GM19452 (cell line): ENCODE data around the gene IP6K1.

Experiments
- ATAC-seq: cut with Tn5 transposase; IDR thresholded peaks from one replicate; pipeline ENCODE4 v1.9.1; 2021; ENCODE audit not compliant: unreplicated experiment

The IP6K1 gene

GRCh38 chr3:49725906-49726681 is 60.2 kb downstream of the IP6K1 start:
- ATAC-seq: no peak

- no peak for ATAC-seq
Observed at GRCh38 chr3:49724586-49724985, 61.8 kb downstream of the IP6K1 start.

GRCh38 chr3:49723628-49724551 is 62.5 kb downstream of the IP6K1 start, which contains the start of gene GMPPB:
TSS of gene GMPPB (minus strand) at chr3:49723951. CDS start at chr3:49723726, 225 bp downstream.
- ATAC-seq: peak; percentile 77

- ATAC-seq: no peak
Observed at GRCh38 chr3:49723296-49723627, 63.1 kb downstream of the IP6K1 start.

- ATAC-seq: no peak
Observed at GRCh38 chr3:49722896-49723295, 63.4 kb downstream of the IP6K1 start.

- ATAC-seq: no peak
Observed at GRCh38 chr3:49721896-49722781, 64.2 kb downstream of the IP6K1 start.

GRCh38 chr3:49721596-49721895 is 64.8 kb downstream of the IP6K1 start:
- ATAC-seq: no peak

- ATAC-seq: no peak
Observed at GRCh38 chr3:49720855-49721595, 65.3 kb downstream of the IP6K1 start.

- ATAC-seq: peak; percentile 42
Observed at GRCh38 chr3:49719214-49719884, 67.0 kb downstream of the IP6K1 start, which contains the start of gene AMIGO3. TSS of gene AMIGO3 (minus strand) at chr3:49719684. CDS start at chr3:49719465, 219 bp downstream.

- no peak for ATAC-seq
Observed at GRCh38 chr3:49718858-49719213, 67.5 kb downstream of the IP6K1 start.

GRCh38 chr3:49717959-49718857 is 68.1 kb downstream of the IP6K1 start:
- ATAC-seq: no peak

- no peak for ATAC-seq
Observed at GRCh38 chr3:49717211-49717958, 69.0 kb downstream of the IP6K1 start.

- ATAC-seq: no peak
Observed at GRCh38 chr3:49716691-49717210, 69.6 kb downstream of the IP6K1 start.

GRCh38 chr3:49716169-49716568 is 70.2 kb downstream of the IP6K1 start:
- no peak for ATAC-seq

- no peak for ATAC-seq
Observed at GRCh38 chr3:49715611-49716121, 70.7 kb downstream of the IP6K1 start.

GRCh38 chr3:49714728-49715550 is 71.4 kb downstream of the IP6K1 start:
- ATAC-seq: no peak
